ENCODE measurements around the gene OR51B4.
"Not testable (repeated sequence)": the region's sequence is repeated elsewhere in the genome, so short reads cannot be mapped to it uniquely, and the experiment has no call there.

The OR51B4 gene

DNA sequence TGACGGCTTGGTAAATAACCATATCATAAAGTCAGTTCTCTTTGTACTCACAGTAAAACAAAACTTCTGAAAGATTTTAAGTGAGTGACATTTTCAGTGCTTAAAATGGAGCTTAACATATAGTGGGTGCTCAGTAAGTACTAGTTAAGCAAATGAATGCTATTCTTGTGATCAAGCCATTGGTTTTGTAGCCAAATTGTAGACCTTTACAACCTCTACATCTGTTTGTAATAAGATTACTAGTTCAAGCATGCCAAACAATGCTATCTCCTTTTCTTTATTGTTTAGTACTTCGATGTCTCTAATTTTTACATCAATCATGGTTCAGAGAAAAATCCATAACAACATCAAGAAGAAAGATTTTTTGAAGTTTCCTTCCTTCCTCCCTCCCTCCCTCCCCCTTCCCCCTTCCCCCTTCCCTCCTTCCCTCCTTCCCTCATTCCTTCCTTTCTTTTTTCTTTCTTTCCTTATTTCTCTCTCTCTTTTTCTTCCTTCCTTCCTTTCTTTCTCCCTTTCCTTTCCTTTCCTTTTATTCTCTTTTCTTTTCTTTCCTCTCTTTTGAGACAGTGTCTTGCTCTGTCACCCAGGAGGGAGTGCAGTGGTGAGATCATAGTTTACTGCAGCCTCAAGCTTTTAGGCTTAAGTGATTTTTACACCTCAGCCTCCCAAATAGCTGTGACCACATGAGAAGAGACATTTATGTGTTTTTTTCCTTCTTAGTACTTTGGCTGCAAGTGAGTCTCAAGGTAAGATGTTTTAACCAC, 5.7 kb upstream of the OR51B4 start:
- Mint-ChIP-seq H3K4me1 (ENCODE audit: low read depth) (no peaks in the 10 kb centered on the region), H3K9me3 (no peaks in the 10 kb centered on the region), H3K4me3 (no peak overlapping the region), H3K27ac (no peak overlapping the region), H3K36me3 (ENCODE audit: low read depth) (no peaks in the 10 kb centered on the region), H3K27me3 (ENCODE audit: low read depth) (no peaks in the 10 kb centered on the region)
- DNase-seq (ENCODE audit: low spot score) = no peak

DNA sequence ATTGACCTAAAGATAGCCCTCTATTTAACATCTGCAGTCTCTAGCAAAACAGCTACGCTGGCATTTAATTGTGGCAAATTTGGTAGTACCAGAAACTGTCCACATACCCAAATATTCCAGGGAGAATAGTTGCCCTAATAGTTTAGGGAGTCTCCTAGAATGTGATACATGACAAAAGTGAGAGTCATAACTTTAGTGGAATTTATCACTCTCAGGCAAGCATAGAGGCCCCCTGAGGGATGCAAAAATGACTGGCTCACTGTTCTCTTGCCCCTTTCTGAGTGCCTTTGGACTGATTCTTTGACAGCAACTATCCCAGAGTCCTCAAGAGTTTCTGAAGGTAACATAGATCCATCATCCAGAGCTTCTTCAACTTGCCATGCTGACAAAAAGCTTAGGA, 2.3 kb upstream of the OR51B4 start:
- no peak overlapping the region for H3K4me3 Mint-ChIP-seq
- H3K9me3 Mint-ChIP-seq = no peaks in the 10 kb centered on the region
- H3K27me3 Mint-ChIP-seq (ENCODE audit: low read depth) = no peaks in the 10 kb centered on the region
- no peak for DNase-seq (ENCODE audit: low spot score)
- no peaks in the 10 kb centered on the region for H3K36me3 Mint-ChIP-seq (ENCODE audit: low read depth)
- H3K4me1 Mint-ChIP-seq (ENCODE audit: low read depth) = no peaks in the 10 kb centered on the region
- no peak overlapping the region for H3K27ac Mint-ChIP-seq

DNA sequence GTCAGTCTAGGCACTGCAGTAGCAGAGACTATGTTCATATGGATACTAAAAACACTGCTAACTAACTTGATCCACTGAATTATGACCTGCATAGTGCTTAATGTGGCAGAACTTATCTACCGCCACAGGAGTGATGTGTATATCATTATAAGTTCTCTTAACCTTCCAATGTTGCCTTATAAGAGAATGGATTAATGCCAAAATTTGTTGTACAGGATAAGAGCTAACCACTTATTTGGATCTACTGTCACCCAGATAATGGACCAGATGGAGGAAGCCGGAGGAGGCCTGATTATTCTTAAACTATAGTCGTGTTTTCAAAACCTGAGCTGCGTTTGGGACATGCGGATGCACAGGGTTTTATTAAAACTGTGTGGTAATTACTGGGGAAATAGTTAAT, 1.9 kb upstream of the OR51B4 start:
- Mint-ChIP-seq H3K9me3 (no peaks in the 10 kb centered on the region), H3K27ac (no peak overlapping the region), H3K4me1 (ENCODE audit: low read depth) (no peaks in the 10 kb centered on the region), H3K27me3 (ENCODE audit: low read depth) (no peaks in the 10 kb centered on the region), H3K36me3 (ENCODE audit: low read depth) (no peaks in the 10 kb centered on the region), H3K4me3 (no peak overlapping the region)
- no peak for DNase-seq (ENCODE audit: low spot score)

DNA sequence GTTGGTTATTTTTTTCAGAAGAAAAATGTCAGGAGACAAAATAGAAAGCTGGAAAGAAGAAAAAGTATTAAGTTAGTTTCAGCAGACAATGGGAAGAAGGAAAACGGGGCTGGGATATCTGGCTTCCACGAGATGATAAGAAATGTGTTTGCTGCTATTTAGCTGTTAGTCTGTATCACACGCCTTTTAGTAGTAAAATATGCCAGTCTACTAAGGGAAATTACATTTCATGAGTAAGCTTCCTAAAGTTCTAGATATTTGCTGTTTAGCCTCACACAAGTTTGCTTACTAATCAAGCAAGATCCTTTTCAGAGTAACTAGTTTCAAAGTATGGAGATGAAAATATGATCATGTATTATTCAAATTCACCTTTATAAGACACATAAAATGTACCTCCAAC, 1.5 kb downstream of the OR51B4 start:
- Mint-ChIP-seq H3K27ac (no peak overlapping the region), H3K27me3 (ENCODE audit: low read depth) (no peaks in the 10 kb centered on the region), H3K4me1 (ENCODE audit: low read depth) (no peaks in the 10 kb centered on the region), H3K9me3 (no peaks in the 10 kb centered on the region), H3K36me3 (ENCODE audit: low read depth) (no peaks in the 10 kb centered on the region), H3K4me3 (no peak overlapping the region)
- DNase-seq (ENCODE audit: low spot score) = no peak

DNA sequence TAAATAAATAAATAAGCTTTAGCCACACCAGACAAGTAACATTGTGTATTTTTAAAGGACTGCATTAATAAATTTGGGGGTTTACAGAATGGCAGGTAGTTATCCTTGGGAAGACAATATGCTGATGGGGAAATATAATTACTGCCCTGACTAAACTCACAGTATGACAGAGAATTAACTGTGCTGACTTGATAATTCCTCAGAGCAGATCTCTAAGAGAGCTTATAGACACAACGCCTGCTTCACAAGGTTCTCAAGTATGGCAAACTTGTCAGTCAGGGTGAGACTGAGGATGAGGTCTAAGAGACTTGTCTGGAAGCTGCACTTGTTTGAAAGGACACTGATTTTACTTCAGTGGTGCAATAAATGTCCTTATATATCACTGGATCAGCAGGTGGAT, 3.3 kb downstream of the OR51B4 start:
- Mint-ChIP-seq H3K4me1 (ENCODE audit: low read depth) (no peaks in the 10 kb centered on the region), H3K36me3 (ENCODE audit: low read depth) (no peaks in the 10 kb centered on the region), H3K27me3 (ENCODE audit: low read depth) (no peaks in the 10 kb centered on the region), H3K4me3 (no peak overlapping the region), H3K9me3 (no peaks in the 10 kb centered on the region), H3K27ac (no peak overlapping the region)
- DNase-seq (ENCODE audit: low spot score) = no peak

DNA sequence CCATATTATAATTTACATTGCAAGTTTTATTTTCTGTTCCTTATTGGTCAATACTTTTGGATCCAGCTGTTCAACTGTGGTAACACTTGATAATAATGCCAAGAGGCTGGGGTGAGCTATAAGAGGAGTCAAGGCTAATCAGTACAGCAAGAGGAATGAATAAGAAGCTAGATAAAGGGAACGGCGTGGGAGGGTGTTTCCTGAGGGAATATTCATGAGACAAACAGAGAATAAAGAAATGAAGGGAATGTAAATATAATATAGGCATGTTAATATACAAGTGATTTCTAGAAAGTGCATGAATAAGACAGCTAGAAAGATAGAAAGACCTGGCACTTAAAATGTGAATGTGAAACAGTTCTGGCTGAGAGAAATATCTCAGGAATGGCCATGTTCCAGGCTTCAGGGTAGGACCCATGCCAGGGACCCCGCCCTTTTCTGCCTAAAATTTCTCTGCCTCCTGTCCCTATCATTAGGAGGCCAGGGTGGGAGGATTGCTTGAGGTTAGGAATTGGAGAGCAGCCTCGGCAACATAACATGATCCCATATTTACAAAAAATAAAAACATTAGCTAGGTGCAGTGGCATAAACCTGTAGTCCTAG, 3.9 kb downstream of the OR51B4 start:
- Mint-ChIP-seq H3K27ac (no peak overlapping the region), H3K36me3 (ENCODE audit: low read depth) (no peaks in the 10 kb centered on the region), H3K27me3 (ENCODE audit: low read depth) (no peaks in the 10 kb centered on the region), H3K4me3 (no peak overlapping the region), H3K9me3 (no peaks in the 10 kb centered on the region), H3K4me1 (ENCODE audit: low read depth) (no peaks in the 10 kb centered on the region)
- no peak for DNase-seq (ENCODE audit: low spot score)

DNA sequence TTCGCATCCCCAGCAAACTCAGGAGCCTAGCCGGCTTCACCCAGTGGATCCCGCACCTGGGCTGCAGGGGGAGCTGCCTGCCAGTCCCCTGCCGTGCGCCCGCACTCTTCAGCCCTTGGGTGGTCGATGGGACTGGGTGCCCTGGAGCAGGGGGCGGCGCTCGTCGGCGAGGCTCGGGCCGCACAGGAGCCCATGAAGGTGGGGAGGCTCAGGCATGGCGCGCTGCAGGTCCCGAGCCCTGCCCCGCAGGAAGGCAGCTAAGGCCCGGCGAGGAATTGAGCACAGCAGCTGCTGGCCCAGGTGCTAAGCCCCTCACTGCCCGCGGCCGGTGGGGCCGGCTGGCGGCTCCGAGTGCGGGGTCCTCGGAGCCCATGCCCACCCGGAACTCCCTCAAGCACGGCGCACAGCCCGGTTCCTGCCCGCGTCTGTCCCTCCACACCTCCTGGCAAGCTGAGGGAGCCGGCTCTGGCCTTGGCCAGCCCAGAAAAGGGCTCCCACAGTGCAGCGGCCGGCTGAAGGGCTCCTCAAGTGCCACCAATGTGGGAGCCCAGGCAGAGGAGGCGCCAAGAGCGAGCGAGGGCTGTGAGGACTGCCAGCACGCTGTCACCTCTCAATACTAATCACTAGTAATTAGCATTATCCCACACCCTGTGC, 7.3 kb downstream of the OR51B4 start:
- not testable (repeated sequence) for DNase-seq (ENCODE audit: low spot score); H3K9me3 Mint-ChIP-seq; H3K36me3 Mint-ChIP-seq (ENCODE audit: low read depth); H3K27ac Mint-ChIP-seq; H3K4me1 Mint-ChIP-seq (ENCODE audit: low read depth); H3K4me3 Mint-ChIP-seq; H3K27me3 Mint-ChIP-seq (ENCODE audit: low read depth)

DNA sequence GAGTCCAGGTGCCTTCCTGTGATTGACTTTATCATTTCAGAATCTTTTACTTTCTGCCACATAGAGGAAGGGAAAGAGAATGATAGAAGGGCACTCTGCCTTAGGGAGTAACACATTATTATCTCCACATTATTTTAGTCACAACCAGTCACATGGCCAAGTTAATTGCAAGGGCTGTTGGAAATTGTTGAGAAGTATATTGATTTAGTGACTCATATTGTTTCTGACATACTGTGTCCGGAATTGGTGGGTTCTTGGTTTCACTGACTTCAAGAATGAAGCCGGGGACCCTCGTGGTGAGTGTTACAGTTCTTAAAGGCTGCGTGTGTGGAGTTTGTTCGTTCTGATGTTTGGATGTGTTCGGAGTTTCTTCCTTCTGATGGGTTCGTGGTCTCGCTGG, 8.7 kb downstream of the OR51B4 start:
- DNase-seq (ENCODE audit: low spot score) = no peak
- H3K4me3 Mint-ChIP-seq = no peak overlapping the region
- no peaks in the 10 kb centered on the region for H3K9me3 Mint-ChIP-seq
- H3K4me1 Mint-ChIP-seq (ENCODE audit: low read depth) = no peaks in the 10 kb centered on the region
- no peaks in the 10 kb centered on the region for H3K36me3 Mint-ChIP-seq (ENCODE audit: low read depth)
- H3K27me3 Mint-ChIP-seq (ENCODE audit: low read depth) = no peaks in the 10 kb centered on the region
- no peak overlapping the region for H3K27ac Mint-ChIP-seq

DNA sequence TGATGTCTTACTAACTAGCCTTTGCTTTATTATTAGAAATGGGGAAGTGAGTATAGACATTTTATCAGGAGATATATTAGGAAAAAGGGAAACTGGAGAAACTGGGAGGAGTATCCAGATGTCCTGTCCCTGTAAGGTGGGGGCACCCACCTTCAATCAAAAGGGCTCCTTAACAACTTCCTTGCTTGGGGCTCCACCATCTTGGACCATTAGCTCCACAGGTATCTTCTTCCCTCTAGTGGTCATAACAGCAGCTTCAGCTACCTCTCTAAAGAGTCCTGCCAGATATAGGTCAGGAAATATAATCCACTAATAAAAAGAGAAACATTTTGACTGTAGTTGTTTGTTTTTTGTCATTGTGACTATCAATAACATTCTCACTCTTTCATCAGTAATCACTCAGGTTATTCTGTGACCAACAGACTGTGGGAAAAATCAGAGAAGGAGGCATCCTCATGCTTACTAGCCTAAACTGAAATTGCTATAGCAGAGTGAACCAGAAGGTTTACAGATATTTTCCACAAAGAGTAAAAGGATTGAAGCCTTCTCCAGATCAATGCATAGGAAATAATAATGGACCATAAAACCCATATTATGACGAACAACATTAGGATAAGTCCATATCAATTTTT, 10.4 kb downstream of the OR51B4 start:
- no peak overlapping the region for H3K27ac Mint-ChIP-seq
- no peaks in the 10 kb centered on the region for H3K36me3 Mint-ChIP-seq (ENCODE audit: low read depth)
- no peak overlapping the region for H3K4me3 Mint-ChIP-seq
- no peaks in the 10 kb centered on the region for H3K27me3 Mint-ChIP-seq (ENCODE audit: low read depth)
- DNase-seq (ENCODE audit: low spot score) = no peak
- no peaks in the 10 kb centered on the region for H3K4me1 Mint-ChIP-seq (ENCODE audit: low read depth)
- H3K9me3 Mint-ChIP-seq = no peaks in the 10 kb centered on the region

DNA sequence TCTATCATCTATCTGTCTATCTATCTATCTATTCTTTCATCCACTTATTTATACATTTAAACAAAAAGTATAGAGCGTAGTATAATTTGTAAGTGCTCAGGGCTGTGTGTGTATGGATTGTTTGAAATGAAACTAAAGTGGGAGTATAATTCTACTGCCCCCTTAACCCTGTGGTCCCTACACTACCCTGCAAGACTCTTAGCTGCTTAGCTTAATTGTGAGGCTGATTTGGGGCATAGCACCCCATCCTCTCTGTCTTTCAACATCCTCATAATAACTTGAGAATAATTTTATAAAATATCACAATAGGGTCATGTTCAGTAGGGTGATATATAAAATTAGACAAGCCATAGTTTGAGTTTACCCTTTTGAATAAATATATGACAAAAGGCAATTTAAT, 11.6 kb downstream of the OR51B4 start:
- H3K27ac Mint-ChIP-seq = no peak overlapping the region
- H3K36me3 Mint-ChIP-seq (ENCODE audit: low read depth) = no peaks in the 10 kb centered on the region
- H3K27me3 Mint-ChIP-seq (ENCODE audit: low read depth) = no peaks in the 10 kb centered on the region
- DNase-seq (ENCODE audit: low spot score) = no peak
- H3K4me1 Mint-ChIP-seq (ENCODE audit: low read depth) = no peaks in the 10 kb centered on the region
- H3K4me3 Mint-ChIP-seq = no peak overlapping the region
- no peaks in the 10 kb centered on the region for H3K9me3 Mint-ChIP-seq

DNA sequence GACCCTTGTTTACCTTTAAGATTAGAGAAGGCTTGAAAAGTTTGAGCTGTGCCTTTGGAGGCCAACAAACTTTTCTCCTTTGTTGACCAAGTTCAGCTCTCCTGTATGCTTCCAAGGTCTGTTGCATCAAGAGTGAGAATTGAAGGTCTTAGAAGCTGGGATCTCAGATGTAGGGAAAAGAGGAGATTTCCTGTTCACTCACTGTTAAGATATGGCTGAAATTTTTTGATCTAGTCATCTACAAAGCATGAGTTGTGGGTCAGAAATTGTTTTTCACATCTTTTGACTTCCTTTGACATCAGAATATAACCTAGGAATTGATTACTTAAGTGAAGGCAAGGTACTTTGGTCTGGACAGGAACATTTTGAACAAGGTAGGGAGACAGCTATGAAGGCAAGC, 12.1 kb downstream of the OR51B4 start:
- no peaks in the 10 kb centered on the region for H3K27me3 Mint-ChIP-seq (ENCODE audit: low read depth)
- H3K27ac Mint-ChIP-seq = no peak overlapping the region
- DNase-seq (ENCODE audit: low spot score) = no peak
- H3K4me1 Mint-ChIP-seq (ENCODE audit: low read depth) = no peaks in the 10 kb centered on the region
- no peak overlapping the region for H3K4me3 Mint-ChIP-seq
- no peaks in the 10 kb centered on the region for H3K36me3 Mint-ChIP-seq (ENCODE audit: low read depth)
- no peaks in the 10 kb centered on the region for H3K9me3 Mint-ChIP-seq

DNA sequence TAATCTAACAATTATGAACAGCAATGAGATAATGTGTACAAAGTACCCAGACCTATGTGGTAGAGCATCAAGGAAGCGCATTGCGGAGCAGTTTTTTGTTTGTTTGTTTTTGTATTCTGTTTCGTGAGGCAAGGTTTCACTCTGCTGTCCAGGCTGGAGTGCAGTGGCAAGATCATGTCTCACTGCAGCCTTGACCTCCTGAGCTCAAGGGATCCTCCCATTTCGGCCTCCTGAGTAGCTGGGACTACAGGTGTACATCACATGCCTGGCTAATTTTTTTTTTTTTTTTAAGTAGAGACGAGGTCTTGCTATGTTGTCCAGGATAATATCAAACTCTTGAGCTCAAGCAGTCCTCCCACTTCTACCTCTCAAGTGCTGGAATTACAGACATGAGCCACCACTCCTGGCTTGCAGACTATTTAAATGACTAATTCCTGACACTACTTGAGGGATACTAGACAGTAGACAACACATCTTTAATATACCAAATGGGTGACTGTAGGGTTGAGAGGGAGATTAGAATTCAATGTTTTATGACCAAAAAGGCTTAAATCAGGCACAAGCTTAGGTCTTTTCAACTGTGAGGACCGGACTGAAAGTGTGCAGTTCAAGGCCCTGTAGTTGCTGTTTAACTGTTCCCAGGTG, 12.7 kb downstream of the OR51B4 start:
- Mint-ChIP-seq H3K4me1 (ENCODE audit: low read depth) (no peaks in the 10 kb centered on the region), H3K4me3 (no peak overlapping the region), H3K36me3 (ENCODE audit: low read depth) (no peaks in the 10 kb centered on the region), H3K9me3 (no peaks in the 10 kb centered on the region), H3K27ac (no peak overlapping the region), H3K27me3 (ENCODE audit: low read depth) (no peaks in the 10 kb centered on the region)
- DNase-seq (ENCODE audit: low spot score) = no peak

DNA sequence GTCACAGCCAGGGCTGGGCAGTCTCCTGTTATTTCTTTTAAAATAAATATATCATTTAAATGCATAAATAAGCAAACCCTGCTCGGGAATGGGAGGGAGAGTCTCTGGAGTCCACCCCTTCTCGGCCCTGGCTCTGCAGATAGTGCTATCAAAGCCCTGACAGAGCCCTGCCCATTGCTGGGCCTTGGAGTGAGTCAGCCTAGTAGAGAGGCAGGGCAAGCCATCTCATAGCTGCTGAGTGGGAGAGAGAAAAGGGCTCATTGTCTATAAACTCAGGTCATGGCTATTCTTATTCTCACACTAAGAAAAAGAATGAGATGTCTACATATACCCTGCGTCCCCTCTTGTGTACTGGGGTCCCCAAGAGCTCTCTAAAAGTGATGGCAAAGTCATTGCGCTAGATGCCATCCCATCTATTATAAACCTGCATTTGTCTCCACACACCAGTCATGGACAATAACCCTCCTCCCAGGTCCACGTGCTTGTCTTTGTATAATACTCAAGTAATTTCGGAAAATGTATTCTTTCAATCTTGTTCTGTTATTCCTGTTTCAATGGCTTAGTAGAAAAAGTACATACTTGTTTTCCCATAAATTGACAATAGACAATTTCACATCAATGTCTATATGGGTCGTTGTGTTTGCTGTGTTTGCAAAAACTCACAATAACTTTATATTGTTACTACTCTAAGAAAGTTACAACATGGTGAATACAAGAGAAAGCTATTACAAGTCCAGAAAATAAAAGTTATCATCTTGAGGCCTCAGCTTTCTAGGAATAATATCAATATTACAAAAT, 13.4 kb downstream of the OR51B4 start:
- no peak for DNase-seq (ENCODE audit: low spot score)
- Mint-ChIP-seq H3K4me1 (ENCODE audit: low read depth) (no peaks in the 10 kb centered on the region), H3K9me3 (no peaks in the 10 kb centered on the region), H3K4me3 (no peak overlapping the region), H3K36me3 (ENCODE audit: low read depth) (no peaks in the 10 kb centered on the region), H3K27me3 (ENCODE audit: low read depth) (no peaks in the 10 kb centered on the region), H3K27ac (no peak overlapping the region)
